Measurements from ENCODE around the gene SIX6.
"Not testable (repeated sequence)": the region's sequence is repeated elsewhere in the genome, so short reads cannot be mapped to it uniquely, and the experiment has no call there.

The SIX6 gene

GRCh38 chr14:60508707-60509437 is at the start of gene SIX6:
SIX6 (plus strand) TSS chr14:60509146; CDS start chr14:60509399, 253 bp downstream.
- DNase-seq, result no peak
- H3K4me3 Mint-ChIP-seq, result peak within 1 kb of the TSS; percentile 42 to 64
- peaks cover 39% of the 10 kb centered on the region for H3K4me1 Mint-ChIP-seq
- no peak for ATAC-seq
- peak within 1 kb of the TSS in 1 of 2 donors; percentile 27 for H3K27ac Mint-ChIP-seq
- peaks cover 90% of the 10 kb centered on the region for H3K27me3 Mint-ChIP-seq
- H3K9me3 Mint-ChIP-seq, result no peaks in the 10 kb centered on the region

GRCh38 chr14:60480248-60480647 is 28.7 kb upstream of the SIX6 start:
- not testable (repeated sequence) for H3K4me3 Mint-ChIP-seq, DNase-seq, ATAC-seq, H3K27ac Mint-ChIP-seq, H3K4me1 Mint-ChIP-seq
- Mint-ChIP-seq H3K27me3 (peaks cover 41% of the 10 kb centered on the region), H3K9me3 (peaks cover 4 to 15% of the 10 kb centered on the region in 2 donors)

DNA sequence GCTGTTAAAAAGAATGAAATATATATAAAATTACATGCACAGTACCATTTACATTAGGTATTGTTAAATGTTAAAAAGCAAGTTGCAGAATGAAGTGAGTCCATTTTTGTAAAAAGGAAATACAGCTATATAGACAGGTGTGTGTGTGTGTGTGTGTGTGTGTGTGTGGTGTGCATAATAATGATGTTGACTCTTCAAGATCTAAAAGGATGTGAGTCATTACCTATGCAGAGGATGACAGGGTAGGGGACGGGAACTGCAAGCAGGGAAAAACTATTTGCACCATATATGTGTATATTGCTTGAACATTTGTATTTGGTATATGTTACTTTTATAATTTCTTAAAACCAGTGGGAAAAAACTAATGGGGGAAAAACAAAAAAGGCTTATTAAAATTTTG is 26.2 kb upstream of the SIX6 start:
- DNase-seq (no peak), ATAC-seq (no peak)
- H3K4me1 Mint-ChIP-seq, result no peaks in the 10 kb centered on the region
- H3K27me3 Mint-ChIP-seq, result peaks cover 35% of the 10 kb centered on the region
- H3K4me3 Mint-ChIP-seq, result no peak overlapping the region
- no peak overlapping the region for H3K27ac Mint-ChIP-seq
- peaks cover 4 to 15% of the 10 kb centered on the region in 2 donors for H3K9me3 Mint-ChIP-seq

DNA sequence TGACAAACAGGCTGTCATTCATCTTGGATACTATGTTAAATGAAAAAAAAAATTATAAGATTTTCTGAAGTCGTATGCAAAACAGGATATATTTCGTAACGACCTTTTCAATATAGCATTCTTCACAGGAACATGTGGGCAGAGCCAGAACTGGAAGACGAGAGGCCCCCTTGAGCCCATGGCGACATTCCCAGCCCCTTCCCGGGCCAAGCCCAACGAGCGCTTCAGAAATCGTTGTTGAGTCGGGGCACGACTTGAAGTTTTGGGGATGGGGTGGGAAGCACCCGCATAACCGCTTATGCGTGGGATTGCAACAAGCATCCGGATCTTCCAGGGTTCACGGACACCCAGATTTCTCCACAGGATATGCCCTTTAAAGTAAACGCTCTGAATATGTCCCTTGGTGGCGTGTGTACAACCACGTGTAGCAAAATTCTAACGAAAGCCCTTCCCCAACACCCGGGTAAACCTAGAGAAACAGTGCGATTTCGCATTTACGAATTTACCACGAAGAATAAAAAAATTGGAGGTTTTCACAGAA is 23.8 kb upstream of the SIX6 start:
- Mint-ChIP-seq H3K4me1 (no peaks in the 10 kb centered on the region), H3K4me3 (peak overlapping the region; percentile 24 to 55), H3K27ac (no peak overlapping the region), H3K27me3 (peaks cover 28% of the 10 kb centered on the region), H3K9me3 (peaks cover 4 to 9% of the 10 kb centered on the region in 2 donors)
- no peak for DNase-seq
- ATAC-seq, result peak; percentile 26

GRCh38 chr14:60485598-60486251 is 23.2 kb upstream of the SIX6 start, which contains the start of gene C14orf39:
C14orf39 (minus strand) TSS chr14:60486063; CDS start chr14:60485078, 985 bp downstream.
- DNase-seq, result no peak
- Mint-ChIP-seq H3K27ac (no peak within 1 kb of the TSS), H3K27me3 (peaks cover 22% of the 10 kb centered on the region), H3K9me3 (peaks cover 2 to 3% of the 10 kb centered on the region in 2 donors), H3K4me1 (no peaks in the 10 kb centered on the region), H3K4me3 (peak within 1 kb of the TSS; percentile 24 to 55)
- peak; percentile 54 for ATAC-seq

DNA sequence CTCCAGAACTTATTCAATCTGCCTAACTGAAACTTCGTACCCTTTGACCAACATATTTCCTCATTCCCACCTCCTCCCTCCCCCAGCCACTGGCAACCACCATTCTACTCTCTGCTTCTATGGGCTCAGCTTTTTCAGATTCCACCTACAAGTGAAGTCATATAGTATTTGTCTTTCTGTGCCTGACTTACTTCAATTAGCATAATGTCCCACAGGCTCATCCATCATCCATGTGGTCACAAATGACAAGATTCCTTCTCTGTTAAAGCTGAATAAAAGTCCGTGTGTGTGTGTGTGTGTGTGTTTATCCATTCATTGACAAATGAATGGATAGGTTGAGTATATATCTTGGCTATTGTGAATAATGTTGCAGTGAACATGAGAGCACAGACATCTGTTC is 21.7 kb upstream of the SIX6 start:
- Mint-ChIP-seq H3K4me3 (no peak overlapping the region), H3K27ac (no peak overlapping the region), H3K4me1 (no peaks in the 10 kb centered on the region), H3K9me3 (peaks cover 0 to 5% of the 10 kb centered on the region in 2 donors), H3K27me3 (peaks cover 24% of the 10 kb centered on the region)
- ATAC-seq (no peak), DNase-seq (no peak)

- Mint-ChIP-seq H3K4me1 (no peaks in the 10 kb centered on the region), H3K4me3 (no peak overlapping the region), H3K27ac (no peak overlapping the region), H3K27me3 (peaks cover 16% of the 10 kb centered on the region), H3K9me3 (peaks cover 0 to 5% of the 10 kb centered on the region in 2 donors)
- ATAC-seq (no peak), DNase-seq (no peak)
Observed at GRCh38 chr14:60488175-60488574, 20.8 kb upstream of the SIX6 start.

- no peak for DNase-seq
- Mint-ChIP-seq H3K27ac (no peak overlapping the region), H3K4me1 (no peaks in the 10 kb centered on the region), H3K4me3 (no peak overlapping the region), H3K27me3 (peaks cover 15% of the 10 kb centered on the region), H3K9me3 (peaks cover 0 to 5% of the 10 kb centered on the region in 2 donors)
- no peak for ATAC-seq
Observed at GRCh38 chr14:60490270-60490669, 18.7 kb upstream of the SIX6 start.

DNA sequence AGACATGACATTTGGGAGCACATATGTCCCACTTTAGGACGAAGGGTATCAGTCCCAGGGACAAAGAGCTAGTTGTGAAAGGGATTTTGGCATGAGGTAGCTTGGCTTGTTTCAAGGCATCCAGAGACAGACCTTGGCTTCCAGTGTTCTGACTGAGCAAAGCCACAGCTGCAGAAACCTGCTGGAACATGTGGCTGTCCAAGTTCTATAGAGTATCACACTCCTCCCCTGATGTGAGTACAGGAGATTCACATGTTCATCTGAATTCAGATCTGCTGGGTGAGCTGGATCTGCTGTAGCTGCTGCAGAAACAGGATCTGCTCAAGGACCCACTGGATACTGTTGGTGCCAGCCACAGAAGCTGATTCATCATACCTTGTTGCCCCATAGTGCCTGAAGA is 13.0 kb upstream of the SIX6 start:
- Mint-ChIP-seq H3K4me3 (no peak overlapping the region), H3K4me1 (no peaks in the 10 kb centered on the region), H3K9me3 (peaks cover 0 to 5% of the 10 kb centered on the region in 2 donors), H3K27ac (no peak overlapping the region), H3K27me3 (peaks cover 20% of the 10 kb centered on the region)
- ATAC-seq (peak; percentile 12), DNase-seq (no peak)

DNA sequence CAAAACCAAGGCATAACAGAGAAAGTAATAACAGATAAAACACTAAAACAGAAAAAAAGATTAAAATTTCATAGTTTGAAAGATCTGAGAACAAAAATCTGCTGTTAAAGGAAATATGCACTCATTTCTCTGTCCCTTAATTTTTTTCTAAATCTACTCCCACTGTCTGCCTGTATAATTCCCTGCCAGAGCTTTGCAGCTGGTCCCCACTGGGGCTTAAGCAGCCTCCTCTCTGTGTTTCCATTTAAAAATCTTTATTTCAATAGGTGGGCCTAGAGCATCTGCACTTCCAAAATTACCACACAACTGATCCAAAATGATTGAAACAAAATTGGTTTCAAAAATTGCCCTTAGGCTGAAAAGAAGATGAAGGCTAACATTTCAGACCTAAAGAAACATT is 6.4 kb upstream of the SIX6 start:
- DNase-seq, result no peak
- H3K27ac Mint-ChIP-seq, result no peak overlapping the region
- H3K27me3 Mint-ChIP-seq, result peaks cover 57% of the 10 kb centered on the region
- H3K4me3 Mint-ChIP-seq, result no peak overlapping the region
- no peak for ATAC-seq
- no peaks in the 10 kb centered on the region for H3K9me3 Mint-ChIP-seq
- peaks cover 13% of the 10 kb centered on the region for H3K4me1 Mint-ChIP-seq

DNA sequence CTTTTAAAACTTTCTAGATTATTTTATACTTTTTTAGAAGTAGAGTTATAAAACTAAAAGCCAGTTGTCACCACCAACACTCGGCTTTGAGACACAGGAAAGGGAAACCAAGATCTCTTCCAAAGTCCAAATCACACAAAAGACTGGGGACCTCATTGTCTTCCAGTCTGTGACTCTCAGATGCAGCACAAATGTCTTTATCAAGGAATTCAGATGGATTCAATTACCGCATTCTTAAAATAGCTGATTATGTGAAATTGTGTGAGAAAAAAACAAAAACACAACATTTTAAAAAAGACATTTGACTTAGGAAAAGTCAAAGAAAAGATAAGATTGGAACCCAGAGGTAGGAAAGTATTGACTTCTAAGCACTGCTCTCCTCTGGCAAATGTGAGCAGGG is 3.5 kb upstream of the SIX6 start:
- DNase-seq, result no peak
- no peak for ATAC-seq
- Mint-ChIP-seq H3K4me3 (no peak overlapping the region), H3K4me1 (peaks cover 30% of the 10 kb centered on the region), H3K27ac (no peak overlapping the region), H3K9me3 (no peaks in the 10 kb centered on the region), H3K27me3 (peaks cover 86% of the 10 kb centered on the region)

DNA sequence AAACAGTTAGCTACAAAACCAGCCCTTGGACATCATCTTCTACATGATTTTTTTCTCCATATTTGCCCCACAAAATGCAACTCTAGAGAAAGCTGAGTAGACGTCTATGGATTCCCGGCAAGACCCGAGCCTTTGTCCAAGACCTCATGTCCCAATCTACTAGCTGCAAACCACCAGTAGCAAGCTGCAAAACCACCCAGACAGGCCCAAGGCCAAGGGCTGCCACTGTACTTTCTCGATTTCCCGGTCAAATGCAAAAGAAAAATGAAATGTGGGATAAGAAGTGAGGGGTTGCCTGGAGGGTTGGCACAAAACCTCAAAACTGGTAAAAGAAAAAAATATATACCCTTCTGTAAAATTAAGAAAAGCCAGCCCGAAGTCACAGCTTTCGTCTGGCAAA is 2.9 kb upstream of the SIX6 start:
- Mint-ChIP-seq H3K4me3 (no peak overlapping the region), H3K9me3 (no peaks in the 10 kb centered on the region), H3K27ac (no peak overlapping the region), H3K27me3 (peaks cover 90% of the 10 kb centered on the region), H3K4me1 (peaks cover 35% of the 10 kb centered on the region)
- ATAC-seq (no peak), DNase-seq (no peak)

DNA sequence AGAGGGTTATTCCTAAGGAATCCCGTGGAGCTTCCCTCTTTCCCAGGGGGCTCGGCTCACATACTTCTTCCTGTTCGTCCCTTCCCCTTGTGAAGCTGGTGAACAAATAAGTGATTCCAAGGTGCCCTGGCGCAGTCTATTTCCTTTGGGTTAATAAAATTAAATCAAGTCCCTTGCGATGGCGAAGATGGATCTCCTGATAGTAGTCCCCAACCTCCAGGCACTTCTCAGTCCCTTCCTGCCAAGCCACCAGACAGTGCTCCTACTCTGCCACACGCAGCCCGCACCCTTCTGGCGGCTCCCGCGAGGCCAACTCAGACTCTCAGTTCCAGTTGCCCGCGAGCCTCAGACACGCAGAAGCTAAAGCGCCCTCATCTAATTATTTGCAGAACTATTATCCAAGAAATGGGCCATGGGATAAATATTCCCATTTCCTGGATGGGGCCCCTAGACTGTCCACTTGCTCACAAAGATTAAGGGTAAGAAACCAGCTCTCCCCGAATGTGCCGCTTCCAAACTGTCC is 2.4 kb upstream of the SIX6 start:
- peaks cover 39% of the 10 kb centered on the region for H3K4me1 Mint-ChIP-seq
- no peaks in the 10 kb centered on the region for H3K9me3 Mint-ChIP-seq
- H3K27ac Mint-ChIP-seq, result no peak overlapping the region
- DNase-seq (no peak), ATAC-seq (no peak)
- peaks cover 90% of the 10 kb centered on the region for H3K27me3 Mint-ChIP-seq
- no peak overlapping the region for H3K4me3 Mint-ChIP-seq

DNA sequence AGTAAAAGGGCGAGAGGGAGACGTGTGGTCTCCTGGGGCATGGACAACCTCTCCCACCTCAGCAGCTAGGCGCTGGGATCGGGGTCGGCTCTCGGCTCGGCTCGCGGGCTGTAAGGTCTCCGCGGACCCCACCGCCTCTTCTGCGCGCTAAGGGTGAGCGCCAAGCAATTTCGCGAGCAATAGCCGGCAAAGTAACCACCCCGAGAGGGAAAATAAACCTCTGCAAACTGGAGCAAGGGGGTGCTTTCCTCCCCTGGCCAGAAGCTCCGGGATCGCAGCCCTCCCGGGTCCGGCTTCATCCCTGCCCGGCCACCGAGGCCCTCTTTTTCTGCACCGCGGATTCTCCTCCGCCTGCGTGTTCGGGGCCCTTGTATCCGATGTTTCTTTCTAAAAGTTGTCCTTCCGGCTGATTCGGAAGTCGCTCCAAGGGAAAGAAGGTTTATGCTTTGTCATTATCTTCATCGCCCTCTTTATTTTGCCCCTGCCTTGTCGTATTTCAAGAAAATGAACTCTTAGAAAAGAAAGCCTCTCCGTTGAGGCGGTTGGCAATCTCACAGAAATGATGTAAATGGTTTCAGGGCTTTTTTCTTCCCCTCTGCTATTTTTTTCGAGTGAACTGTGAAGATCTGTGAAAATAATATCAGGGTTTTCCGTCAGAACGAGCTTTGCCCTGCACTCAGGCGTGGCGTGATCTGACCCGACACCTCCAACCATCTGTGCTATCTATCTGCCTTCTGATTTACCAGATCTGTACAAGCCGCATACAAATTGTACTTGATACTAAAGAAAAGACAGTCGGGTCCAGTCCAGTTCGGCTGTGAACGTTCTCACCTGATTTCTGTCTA is 1.7 kb upstream of the SIX6 start:
- DNase-seq, result no peak
- peaks cover 39% of the 10 kb centered on the region for H3K4me1 Mint-ChIP-seq
- peak overlapping the region in 1 of 2 donors; percentile 23 for H3K4me3 Mint-ChIP-seq
- H3K27me3 Mint-ChIP-seq, result peaks cover 90% of the 10 kb centered on the region
- ATAC-seq, result no peak
- no peak overlapping the region for H3K27ac Mint-ChIP-seq
- no peaks in the 10 kb centered on the region for H3K9me3 Mint-ChIP-seq

GRCh38 chr14:60508363-60508706 is 611 bp upstream of the SIX6 start:
- no peak for ATAC-seq
- H3K27me3 Mint-ChIP-seq, result peaks cover 91% of the 10 kb centered on the region

More at GRCh38 chr14:60508363-60508706, 611 bp upstream of the SIX6 start:
- Mint-ChIP-seq H3K27ac (no peak overlapping the region), H3K4me3 (peak overlapping the region in 1 of 2 donors; percentile 15), H3K9me3 (no peaks in the 10 kb centered on the region), H3K4me1 (peaks cover 39% of the 10 kb centered on the region)
- no peak for DNase-seq

Measured in stimulated activated naive CD8-positive, alpha-beta T cell treated with anti-CD3 and anti-CD28 coated beads, Interleukin-15, amount 100 ng/mL, for 72 hours (primary cell).